Stimulated activated CD4-positive, alpha-beta T cell treated with anti-CD3 and anti-CD28 coated beads, Interleukin-4, amount 100 ng/mL, for 24 hours (primary cell): ENCODE measurements around the gene EFHC1.

ENCODE experiments used
- DNase-seq: peaks from one replicate; pipeline ENCODE4 v3.0.0-alpha.2; 2020

EFHC1 gene

DNA sequence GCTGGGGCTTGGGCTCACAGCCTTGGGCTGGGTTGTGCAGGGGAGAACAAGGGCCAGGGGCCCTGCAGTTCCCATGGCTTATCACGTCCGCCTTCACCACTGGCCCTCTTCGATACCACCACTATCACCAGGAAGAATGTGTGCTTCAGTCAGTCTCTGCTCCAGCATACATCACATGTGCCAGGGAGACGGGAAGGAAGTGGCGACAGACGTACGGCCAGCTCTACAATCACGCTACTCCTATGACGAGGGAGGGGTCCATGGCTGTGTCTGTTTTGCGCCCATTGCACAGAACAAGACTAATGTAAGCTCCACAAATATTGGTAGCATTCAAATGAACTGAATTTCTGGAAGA lies 84.6 kb downstream of the EFHC1 start:
- DNase-seq, result no peak

DNA sequence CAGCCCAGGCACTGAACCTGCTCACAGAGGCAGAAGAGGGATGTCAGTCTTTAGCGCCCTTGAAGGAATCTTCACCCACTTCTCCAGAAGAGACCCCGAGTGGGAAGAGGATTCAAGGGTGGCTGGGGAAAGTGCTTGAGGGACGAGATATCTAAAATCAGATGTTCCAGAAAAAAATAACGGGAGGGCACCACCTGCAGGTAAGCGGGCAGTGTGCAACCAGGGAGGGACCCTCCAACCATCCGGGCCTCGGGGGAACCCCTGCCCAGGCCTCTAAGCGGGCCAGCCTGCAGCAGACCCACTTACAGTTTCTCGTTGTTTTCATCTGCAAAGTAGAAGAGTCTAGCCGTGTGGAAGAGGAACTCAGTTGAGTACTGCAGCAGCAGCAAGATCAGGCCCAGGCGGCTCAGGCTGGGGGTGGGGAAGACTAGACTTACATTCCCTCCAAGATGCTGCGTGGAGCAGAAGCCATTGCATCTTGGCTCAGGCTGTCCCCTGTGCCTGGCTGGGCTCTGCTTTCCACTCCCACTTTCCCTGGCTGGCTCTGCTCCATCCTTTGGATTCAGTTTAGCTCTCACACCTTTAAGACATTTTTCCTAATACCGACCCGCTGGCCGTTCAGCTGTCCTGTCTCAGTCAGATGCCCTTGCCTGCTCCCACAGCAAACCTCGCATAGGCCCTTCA lies 85.7 kb downstream of the EFHC1 start:
- no peak for DNase-seq

DNA sequence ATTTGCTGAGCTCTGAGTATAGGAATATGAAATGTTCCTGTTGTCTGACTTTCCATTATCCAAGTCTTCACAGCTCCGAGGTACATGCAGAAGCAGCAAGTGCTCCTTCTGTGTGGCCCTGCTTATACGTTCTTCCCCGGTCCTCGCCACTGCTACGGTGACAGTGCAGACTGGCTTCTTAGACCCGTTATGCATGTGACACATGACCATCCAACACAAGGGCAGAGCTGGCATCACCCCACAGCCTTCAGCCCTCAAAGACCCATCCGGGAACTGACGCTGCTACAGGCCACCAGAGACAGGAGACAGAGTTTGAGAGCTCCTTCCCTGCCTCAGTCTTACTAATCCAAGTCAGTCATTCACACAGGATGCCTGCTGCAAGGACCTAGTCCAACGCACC lies 86.3 kb downstream of the EFHC1 start:
- DNase-seq, result no peak

DNA sequence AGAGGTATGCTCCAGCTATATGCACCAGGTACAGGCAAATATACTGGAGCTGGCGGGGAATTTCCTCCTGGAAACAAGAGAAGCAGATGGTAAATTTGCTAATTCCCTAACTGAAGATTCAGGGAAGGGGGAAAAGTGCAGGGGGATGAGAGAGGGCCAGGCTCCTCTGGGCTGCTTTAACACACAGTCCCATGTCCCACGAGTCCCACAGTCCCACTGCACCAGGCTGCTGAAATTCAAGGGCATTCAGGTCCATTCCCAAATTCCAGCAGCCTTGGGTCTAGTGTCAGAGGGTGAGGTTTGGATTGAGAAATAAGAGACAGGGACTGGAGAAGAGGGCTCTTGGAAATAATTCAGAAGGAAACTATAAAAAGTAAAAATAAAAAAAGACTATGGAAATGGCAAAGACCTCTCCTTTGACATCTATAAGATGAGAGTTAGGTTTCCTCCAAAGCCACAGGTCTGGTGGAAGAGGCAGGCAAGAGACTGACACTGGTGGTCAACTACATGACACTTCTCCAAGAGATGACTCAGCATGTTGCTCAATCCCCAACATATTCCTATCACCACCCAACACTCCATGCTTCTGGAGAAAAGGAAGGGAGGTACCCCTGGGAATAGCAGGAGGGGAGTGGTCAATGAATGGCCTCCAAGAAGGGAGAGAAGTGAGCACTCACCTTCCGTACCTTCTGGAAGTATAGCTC lies 87.6 kb downstream of the EFHC1 start:
- DNase-seq, result no peak

DNA sequence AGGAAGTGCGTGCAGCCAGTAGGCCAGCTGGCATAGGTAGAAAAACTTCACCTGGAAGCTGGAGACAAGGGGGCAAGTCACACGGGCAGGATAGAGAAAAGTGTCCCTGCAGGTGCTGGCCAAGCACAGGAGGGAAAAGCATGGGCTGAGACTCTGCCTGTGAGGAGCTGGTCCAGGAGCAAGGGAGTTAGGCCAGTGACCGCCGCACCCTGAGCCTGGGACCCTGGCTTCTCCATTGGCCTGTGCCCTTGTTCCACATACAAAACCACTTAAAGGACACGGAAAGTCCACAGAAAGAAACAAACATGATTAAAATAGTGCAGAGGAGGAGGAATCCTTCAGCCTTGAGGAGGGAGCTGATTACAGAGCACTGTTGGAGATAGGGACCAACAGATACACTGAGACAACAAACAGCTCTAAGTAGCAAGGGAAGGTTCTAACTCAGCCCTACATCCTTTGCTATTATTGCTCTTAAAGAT lies 88.2 kb downstream of the EFHC1 start:
- DNase-seq, result no peak

DNA sequence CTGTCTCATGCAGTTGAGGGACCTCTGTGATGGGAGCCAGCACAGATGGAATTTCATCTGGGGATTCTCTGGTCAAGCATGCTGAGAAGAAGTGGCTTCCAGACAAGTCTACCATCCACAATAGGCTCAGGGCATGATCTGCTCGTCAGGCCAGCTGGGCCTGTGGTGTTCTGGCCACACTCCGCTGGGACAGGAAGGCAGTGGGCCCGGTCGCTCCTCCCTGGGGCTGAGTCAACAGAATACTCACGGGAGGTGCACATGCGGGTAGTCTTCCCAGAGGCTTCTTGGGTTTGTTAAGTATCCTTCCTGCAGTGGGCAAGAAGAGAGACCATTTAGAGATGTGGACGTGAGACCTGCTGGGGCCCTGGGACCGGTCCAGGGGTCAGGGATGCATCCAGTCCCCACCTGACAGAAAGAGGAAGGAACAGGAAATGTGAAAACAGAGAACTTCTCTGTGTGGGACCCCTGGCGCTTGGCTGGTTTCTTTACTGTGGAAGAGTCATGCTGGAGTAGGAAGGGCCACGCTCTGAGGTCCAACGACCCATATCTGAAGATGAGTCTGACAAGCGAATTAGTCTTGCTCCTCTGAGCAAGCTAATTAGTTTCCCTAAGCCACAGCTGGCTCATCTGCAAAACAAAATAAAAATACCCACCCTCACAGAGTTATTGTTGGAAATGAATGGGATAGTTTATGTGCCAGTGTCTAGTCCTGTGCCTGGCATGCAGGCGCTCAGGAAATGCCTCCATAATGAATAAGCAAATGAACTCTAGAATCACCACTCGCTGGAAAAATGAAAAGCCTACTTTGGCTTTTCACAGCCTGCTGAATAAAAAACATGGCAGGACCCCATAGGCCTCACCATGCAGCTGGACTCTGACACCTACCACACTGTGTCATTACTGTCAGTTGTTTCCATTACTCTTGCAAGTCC lies 89.4 kb downstream of the EFHC1 start:
- no peak for DNase-seq

DNA sequence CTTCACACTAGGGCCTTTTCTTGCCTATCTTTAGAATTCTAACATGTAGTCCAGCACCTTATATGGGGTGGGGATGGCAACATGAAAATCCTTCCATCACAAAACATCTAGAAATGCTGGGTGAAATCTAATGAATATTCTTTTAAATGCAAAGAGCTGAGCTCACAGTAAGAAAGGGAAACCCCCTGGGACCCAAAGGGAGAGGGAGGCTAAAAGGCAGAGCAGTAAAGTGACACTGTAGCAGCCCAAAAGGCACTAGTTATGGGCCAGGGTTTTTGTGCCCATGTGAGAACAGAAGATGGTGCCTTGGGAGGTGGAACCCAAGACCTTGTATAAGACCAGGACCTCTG lies 90.0 kb downstream of the EFHC1 start:
- no peak for DNase-seq

DNA sequence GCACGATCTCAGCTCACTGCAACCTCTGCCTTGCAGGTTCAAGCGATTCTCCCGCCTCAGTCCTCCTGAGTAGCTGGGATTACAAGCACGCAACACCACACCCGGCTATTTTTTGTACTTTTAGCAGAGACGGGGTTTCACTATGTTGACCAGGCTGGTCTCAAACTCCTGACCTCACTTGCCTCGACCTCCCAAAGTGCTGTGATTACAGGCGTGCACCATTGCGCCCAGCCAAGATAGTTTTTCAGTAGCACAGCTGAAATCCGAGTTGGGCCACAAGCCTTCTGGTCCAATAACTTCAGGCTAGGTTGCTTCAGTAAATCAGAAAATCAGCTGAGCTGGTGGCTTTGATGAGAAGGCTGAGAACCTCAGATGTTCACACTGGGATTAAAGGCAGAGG lies 91.0 kb downstream of the EFHC1 start:
- DNase-seq, result no peak

DNA sequence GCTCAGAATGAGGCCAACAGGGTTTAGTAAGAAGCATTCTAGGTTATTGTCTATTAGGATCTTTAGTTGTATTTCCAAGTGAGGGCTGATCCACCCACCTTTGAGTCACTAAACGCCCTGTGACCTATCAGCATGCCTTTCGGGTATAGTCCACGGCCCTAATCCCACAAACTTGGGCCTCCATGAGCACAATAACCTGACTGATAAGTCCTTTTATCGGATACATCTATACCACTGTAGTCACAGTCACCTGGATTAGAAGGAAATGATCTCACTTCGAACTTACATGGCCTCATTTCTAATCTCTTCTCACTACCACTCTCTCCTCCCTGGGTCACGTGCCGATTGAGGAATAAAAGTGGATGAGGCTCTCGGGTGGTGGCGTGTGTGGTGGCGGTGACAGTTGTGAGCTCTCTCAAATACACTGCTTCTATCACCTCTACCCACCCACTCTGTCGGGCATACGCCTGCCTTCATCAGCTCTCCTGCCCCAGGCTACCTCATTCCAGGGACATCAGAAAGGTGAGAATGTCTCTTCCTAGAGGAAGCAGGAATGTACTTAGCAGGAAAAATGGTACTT lies 91.5 kb downstream of the EFHC1 start:
- no peak for DNase-seq

DNA sequence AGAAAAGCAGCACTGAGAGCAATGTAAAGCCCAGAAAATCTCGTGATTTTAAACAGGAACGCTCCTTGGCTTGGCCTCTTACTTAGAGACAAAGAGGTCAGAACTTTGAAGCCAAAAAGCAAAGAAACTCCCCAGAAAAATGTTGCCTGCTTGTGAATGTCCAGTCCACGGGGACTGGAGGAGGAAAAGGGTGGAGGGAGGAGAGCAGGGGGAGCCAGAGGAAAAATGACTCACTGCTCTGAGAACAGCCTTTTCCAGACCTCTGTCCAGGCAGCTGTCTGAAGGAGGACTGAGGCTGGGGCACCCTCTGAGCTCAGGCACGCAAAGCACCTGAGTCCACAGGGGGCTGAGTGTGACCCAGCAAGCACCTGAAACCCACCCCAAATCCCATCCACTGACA lies 92.1 kb downstream of the EFHC1 start:
- DNase-seq, result no peak

DNA sequence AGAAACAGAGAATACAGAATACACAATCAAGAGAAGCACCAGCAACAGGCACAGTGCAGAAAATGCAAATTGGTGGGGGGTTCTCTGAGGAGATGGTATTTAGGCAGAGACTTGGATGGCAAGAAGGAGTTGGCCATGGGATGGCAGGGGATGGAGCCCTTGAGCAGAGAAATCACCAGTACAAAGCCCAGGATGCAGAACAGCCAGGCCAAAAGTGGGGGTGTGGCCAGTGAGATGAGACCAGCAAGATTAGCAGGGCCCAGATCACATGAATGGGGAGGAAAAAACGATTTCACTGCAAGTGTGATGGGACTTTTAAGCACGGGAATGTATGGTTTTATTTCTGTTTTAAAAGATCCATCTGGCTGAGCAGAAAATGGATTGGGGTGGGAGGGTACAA lies 93.3 kb downstream of the EFHC1 start:
- no peak for DNase-seq

DNA sequence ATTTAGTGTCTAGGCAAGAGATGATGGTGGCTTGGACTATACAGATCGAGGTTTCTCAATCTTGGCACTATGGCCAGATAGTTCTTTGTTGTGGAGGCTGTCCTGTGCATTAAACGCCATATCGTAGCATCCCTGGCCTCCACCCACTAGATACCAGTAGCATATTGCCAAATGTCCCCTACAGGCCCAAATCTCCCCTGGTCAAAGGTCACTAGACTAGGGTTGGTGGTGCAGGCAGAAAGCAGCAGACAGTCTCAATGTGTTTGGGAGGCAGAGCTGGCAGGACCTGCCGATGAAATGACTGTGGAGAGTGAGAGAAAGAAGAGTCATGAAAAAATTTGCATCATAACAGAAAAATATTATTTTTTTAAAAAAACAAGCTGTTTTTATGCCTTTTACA lies 93.8 kb downstream of the EFHC1 start:
- DNase-seq, result no peak

DNA sequence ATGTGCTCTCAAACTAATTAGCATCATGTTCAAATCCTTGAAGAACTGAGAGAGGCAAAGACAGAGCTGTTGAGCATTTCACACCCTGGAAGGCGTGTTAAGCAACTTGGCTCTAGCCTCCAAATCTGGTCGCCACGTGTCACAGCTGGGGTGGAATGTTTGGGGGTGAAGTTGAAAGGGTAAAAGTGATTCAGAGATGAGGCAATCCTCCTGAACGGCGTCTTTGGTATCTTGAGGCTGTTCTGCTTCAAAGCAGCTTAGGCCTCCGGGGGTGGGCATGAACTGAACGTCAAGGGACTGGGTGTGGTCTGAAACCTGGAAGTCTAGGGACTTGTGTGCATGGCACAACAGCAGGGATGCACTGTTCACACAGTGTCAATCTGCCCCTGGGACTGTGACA lies 94.4 kb downstream of the EFHC1 start:
- DNase-seq, result no peak

DNA sequence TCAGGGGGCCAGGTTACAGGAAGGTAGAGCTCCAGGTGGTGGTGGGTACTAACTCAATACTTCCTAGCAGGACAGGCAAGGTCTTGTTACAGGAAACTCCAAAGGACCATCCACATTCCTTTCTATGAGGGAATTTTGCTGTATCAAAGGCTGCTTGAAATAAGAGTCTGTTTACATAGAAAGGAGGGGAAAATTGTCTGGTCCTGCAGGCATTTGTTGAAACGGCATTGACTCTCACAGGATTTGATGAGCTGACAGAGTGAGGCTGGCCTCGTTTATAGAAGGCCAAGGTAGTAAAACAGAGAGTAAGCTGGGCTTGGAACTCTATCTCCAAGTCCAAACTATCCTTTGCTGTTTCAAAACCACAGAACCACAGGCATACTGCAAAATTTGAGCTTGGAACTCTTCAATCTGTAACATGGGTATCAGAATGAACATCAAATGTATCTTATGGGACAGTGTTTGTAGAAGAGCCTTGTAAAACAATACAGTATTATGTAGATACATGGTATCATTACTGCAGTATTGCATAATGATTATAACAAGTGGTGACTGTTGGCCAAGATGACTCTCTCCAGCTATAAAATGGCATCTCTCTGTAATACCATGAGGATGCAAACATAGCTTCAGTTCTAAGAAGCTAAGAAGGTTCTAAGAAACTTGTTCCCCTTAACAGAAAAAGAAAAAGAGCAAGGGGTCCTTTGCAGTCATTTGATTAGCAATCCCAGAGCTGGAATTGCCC lies 95.2 kb downstream of the EFHC1 start:
- no peak for DNase-seq

DNA sequence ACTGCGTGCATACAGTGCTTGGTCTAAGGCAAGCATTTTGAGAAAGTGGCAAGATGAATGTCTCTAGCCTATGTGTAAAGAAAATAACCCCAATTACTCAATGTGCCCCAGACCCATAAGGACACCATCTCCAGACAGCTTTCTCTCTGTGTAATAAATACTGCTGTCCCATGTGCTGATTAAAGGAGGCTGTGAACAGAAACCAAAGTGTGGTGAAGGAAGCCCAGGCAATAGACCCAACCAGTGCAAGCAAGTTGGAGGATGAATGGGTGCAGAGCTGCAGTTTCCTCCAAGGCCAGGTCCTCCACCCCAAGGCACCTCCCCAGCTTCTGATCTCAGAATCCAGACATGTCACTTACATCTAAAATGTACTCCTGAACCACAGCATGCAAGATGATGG lies 96.1 kb downstream of the EFHC1 start:
- DNase-seq, result no peak

DNA sequence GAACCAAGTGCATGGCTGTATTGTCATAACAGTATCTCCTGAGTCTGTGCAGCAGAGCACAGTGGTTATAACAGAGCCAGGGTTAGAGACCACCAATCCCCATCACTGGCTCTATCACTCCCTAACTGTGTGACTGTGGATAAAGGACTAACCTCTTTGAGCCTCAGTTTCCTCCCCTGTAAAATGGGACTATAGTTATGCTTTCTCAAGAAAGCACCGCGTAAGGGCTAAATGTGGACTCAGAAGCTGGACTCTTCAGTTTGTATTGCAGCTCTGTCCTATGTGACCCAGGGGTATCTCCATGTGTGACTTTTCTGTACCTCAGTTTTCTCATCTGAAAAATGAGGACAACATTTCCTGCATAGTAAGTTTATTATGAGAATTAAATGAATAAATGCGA lies 96.8 kb downstream of the EFHC1 start:
- no peak for DNase-seq

DNA sequence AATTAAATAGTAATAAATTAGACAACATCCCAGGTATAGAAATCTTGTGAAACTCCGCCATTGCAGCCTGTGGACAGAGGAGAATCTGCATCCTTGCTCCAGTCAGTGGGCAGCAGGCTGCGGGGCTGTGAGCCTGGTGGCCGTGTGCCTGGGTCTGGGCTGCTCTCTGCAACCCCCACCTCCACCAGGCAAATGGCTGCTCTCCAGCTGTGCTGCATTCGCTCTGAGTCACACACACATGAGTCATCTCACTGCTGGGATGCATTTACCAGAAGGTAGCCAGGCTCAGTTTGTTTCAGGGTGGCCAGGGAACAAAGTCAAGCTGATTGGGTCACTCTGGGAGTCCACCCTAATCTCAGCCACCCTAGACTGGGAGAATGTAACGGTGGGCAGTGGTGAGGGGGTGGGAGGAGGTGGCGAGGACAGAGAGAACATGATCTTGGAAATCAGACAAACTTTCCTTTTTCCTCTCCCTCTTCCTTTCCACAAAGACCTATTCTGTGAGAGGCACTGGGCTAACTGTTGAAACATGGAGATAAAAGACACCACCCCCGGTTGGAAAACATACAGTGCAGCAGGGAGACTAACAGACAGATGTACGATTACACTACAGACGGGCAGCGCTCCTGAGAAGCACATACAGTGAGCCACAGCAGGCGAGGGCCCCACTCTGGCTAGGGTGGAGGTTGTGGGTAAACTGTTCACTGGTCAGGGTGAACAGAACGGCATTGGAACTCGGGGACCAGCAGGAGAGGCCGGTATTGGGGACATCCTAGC lies 97.5 kb downstream of the EFHC1 start:
- peak; percentile 35 for DNase-seq

DNA sequence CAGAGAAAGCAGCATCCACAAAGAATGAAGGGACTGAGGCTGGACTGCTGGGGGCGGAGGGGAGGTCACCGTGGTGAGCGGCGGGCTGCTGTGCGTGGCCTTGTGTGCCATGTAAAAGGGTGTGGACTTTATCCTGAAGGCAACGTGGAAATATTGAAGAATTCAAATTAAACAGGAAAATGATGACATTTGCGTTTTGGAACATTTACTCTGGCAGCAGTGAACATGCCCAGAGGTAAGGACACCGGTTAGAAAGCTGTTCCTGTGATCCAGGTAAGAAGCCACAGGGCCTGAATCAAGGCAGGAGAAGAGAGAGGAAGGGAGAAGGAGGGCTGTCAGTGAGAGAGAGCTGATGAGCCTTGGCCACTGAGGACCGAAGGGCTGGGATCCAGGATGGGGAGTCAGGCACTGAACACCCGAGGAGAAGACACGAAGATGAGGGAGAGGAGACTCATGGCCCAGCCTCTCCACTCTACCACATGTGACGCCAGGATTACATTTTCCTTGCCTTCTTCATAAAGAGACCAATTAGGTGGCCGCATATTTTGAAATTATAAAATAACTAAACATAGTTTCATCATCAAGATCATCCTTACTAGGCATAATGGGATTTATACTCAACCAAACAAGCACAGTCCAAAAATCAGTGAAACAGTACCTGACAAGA lies 98.3 kb downstream of the EFHC1 start:
- DNase-seq, result no peak

DNA sequence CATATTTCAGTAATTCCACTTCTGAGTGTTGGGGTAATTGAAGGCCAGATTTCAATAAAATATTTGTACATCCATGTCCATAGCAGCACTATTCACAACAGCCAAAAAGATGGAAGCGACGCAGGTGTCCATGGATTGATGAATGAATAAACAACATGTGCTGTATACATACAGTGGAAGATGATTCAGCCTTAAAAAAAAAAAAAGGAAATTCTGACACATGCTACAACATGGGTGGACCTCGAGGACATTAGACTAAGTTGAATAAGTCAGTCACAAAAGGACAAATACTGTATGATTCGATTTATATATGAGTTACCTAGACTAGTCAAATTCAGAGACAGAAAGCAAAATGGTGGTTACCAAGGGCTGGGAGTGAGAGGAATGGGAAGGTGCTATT lies 99.5 kb downstream of the EFHC1 start:
- no peak for DNase-seq

DNA sequence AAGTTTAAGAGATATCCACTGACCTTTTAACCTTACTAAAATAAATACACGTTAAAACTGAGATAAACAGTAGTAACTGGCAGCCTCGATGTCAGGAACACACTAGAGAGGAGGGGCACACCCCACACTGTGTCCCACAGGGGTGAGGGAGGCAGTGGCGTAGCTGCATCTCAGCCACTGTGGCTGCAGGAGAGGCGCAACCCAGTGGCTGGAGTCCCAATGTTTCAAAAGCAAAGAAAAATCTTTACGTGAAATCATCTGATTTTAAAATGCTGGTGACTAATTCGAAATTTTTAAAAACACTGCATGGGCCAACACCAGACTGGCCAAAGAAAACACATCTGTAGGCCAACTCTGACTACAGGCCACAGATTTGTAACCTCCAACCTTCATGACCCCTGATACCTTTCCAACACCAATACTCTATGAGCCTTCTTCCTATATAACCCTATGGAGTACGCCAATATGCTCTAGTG lies 102.0 kb downstream of the EFHC1 start:
- no peak for DNase-seq

DNA sequence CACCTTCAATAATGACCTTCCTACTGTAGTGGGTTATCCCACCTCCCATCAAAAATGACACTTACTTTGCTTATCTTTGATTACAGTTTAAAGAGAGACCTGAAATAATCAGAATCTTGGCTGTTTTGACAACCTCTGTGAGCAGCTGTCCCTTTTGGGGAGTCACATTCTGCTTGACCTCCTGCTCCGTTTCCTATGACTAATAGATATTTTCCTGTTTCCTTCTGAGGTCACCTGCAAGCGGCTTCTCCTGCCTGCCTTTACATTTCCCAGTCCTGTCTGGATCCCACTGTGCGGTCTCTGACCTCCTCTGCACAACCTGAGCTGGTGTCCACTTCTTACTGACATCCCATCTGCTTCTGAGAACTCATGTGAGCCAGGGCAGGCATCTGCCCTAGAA lies 102.5 kb downstream of the EFHC1 start:
- DNase-seq, result no peak
